A549 (cell line): ENCODE data around the gene WNK4. TPM values are rescaled to one million over a fixed set of nuclear protein-coding genes. Genes with fewer than 3 reads are reported as not detected.

Experiments
- ATAC-seq, 2 experiments: fragments of 200-7000 bp in 1 of 2; fragments of >200 bp in 1 of 2; cut with Nextera tagmentation in 1 of 2; cut with Tn5 transposase in 1 of 2; 3 replicates each; pipeline versions ENCODE4 v1.8.0 to v1.9.1; 2018 to 2020; ENCODE audit warnings: mild to moderate bottlenecking in 1 of 2, moderate library complexity in 1 of 2
- CTCF ChIA-PET: fragments of 300-600 bp; sonication (Branson Sonifier 250); formaldehyde crosslinking; extraction: SDS; loops from one replicate; lab custom pipeline; 2021; ENCODE audit warnings: antibody characterized with exemption, inconsistent platforms; lab: Yijun Ruan, JAX
- POLR2A ChIA-PET: fragments of 350-600 bp; formaldehyde crosslinking; extraction: SDS; loops from one replicate; lab custom pipeline; 2021; ENCODE audit warnings: antibody characterized with exemption, inconsistent platforms; lab: Yijun Ruan, JAX
- DNase-seq, 2 experiments: peaks; one replicate each; pipeline versions ENCODE4 v3.0.0 to v3.0.0-alpha.2; 2011 to 2016; ENCODE audit warnings: low read depth in 1 of 2, low spot score in 1 of 2
- FAIRE-seq: peaks from 2 replicates; lab custom pipeline; 2011; peaks lifted over from hg19 to GRCh38; lab: Jason Lieb, UNC
- H3K27ac ChIP-seq, 2 experiments: fragments of >200 bp; sonication (Bioruptor Twin); formaldehyde crosslinking; 3 replicates each; pipeline ENCODE4 v1.5.1; 2016 to 2017
- H3K4me1 ChIP-seq: fragments of >200 bp; sonication (Bioruptor Twin); formaldehyde crosslinking; 3 replicates; pipeline ENCODE4 v1.6.1; 2016
- H3K4me2 ChIP-seq: fragments of >200 bp; sonication (Bioruptor Twin); formaldehyde crosslinking; 3 replicates; pipeline ENCODE4 v1.6.1; 2016
- H3K4me3 ChIP-seq: fragments of >200 bp; sonication (Bioruptor Twin); formaldehyde crosslinking; 3 replicates; pipeline ENCODE4 v1.5.1; 2016
- H3K9me3 ChIP-seq: fragments of >200 bp; sonication (Bioruptor Twin); formaldehyde crosslinking; 3 replicates; pipeline ENCODE4 v1.6.1; 2016
- CBX2 ChIP-seq: fragments of 200-600 bp; sonication (generic); IDR thresholded peaks from 2 replicates; pipeline ENCODE4 v1.6.1; 2016; ENCODE audit warnings: low read depth, mild to moderate bottlenecking, borderline replicate concordance
- CEBPB ChIP-seq, 2 experiments: fragments of >200 bp in 1 of 2; sonication (Bioruptor Twin) in 1 of 2; formaldehyde crosslinking in 1 of 2; IDR thresholded peaks; 2 replicates each; pipeline ENCODE4 v1.6.1; 2012 to 2016
- CHD4 ChIP-seq: fragments of 200-600 bp; sonication (generic); IDR thresholded peaks from 2 replicates; pipeline ENCODE4 v1.6.1; 2016; ENCODE audit warnings: antibody characterized with exemption, mild to moderate bottlenecking, borderline replicate concordance
- EHMT2 ChIP-seq: fragments of 200-600 bp; sonication (generic); IDR thresholded peaks from 2 replicates; pipeline ENCODE4 v1.6.1; 2016; ENCODE audit warnings: antibody characterized with exemption, low read depth, mild to moderate bottlenecking, moderate library complexity
- EP300 ChIP-seq, 2 experiments: fragments of >200 bp; sonication (Bioruptor Twin); formaldehyde crosslinking; IDR thresholded peaks; 2 replicates in 1 of 2; 3 replicates in 1 of 2; pipeline ENCODE4 v1.6.1; 2016 to 2017
- ESRRA ChIP-seq: fragments of 150-350 bp; IDR thresholded peaks from 2 replicates; pipeline ENCODE4 v1.6.1; 2014; ENCODE audit warnings: mild to moderate bottlenecking, low read length, borderline replicate concordance
- FOSB ChIP-seq: fragments of 250-450 bp; sonication (Bioruptor Pico); IDR thresholded peaks from 2 replicates; pipeline ENCODE4 v1.5.0; 2020; ENCODE audit warnings: mild to moderate bottlenecking, moderate library complexity
- HDAC2 ChIP-seq: fragments of 200-600 bp; sonication (generic); IDR thresholded peaks from 2 replicates; pipeline ENCODE4 v1.6.1; 2016
- HEYL ChIP-seq: fragments of 250-450 bp; sonication (Bioruptor Pico); IDR thresholded peaks from 2 replicates; pipeline ENCODE4 v1.8.0; 2021; ENCODE audit warnings: mild to moderate bottlenecking, moderate library complexity
- HOXB13 ChIP-seq: fragments of 250-450 bp; sonication (Bioruptor Pico); IDR thresholded peaks from 2 replicates; pipeline ENCODE4 v1.5.0; 2020; ENCODE audit warnings: low read depth, mild to moderate bottlenecking, moderate library complexity
- HOXB5 ChIP-seq: fragments of 250-450 bp; sonication (Bioruptor Pico); IDR thresholded peaks from 2 replicates; pipeline ENCODE4 v1.5.0; 2020; ENCODE audit warnings: mild to moderate bottlenecking, moderate library complexity
- JUN ChIP-seq, 2 experiments: fragments of >200 bp; sonication (Bioruptor Twin); formaldehyde crosslinking; IDR thresholded peaks; 2 replicates in 1 of 2; 3 replicates in 1 of 2; pipeline ENCODE4 v1.6.1; 2016 to 2017
- JUNB ChIP-seq: fragments of >200 bp; sonication (Bioruptor Twin); formaldehyde crosslinking; IDR thresholded peaks from 2 replicates; pipeline ENCODE4 v1.6.1; 2016
- KDM1A ChIP-seq: fragments of 200-600 bp; sonication (generic); IDR thresholded peaks from 2 replicates; pipeline ENCODE4 v1.6.1; 2016; ENCODE audit warnings: low read depth, mild to moderate bottlenecking
- MAZ ChIP-seq: fragments of 150-350 bp; IDR thresholded peaks from 2 replicates; pipeline ENCODE4 v1.6.1; 2014; ENCODE audit warnings: antibody characterized with exemption, low read depth, low read length, borderline replicate concordance
- POLR2AphosphoS2 ChIP-seq: conservative IDR thresholded peaks from 2 replicates; pipeline ENCODE4 v1.6.1; 2012; ENCODE audit warnings: low read length, improper control_type of control experiment, inconsistent platforms
- RAD21 ChIP-seq, 2 experiments: fragments of >200 bp in 1 of 2; sonication (Bioruptor Twin) in 1 of 2; formaldehyde crosslinking in 1 of 2; IDR thresholded peaks in 1 of 2; conservative IDR thresholded peaks in 1 of 2; 2 replicates in 1 of 2; 3 replicates in 1 of 2; pipeline ENCODE4 v1.6.1; 2012 to 2018; ENCODE audit warnings: inconsistent platforms in 1 of 2
- RFX5 ChIP-seq: fragments of 450-650 bp; IDR thresholded peaks from 2 replicates; pipeline ENCODE4 v1.7.1; 2014; ENCODE audit warnings: antibody characterized with exemption, mild to moderate bottlenecking, moderate library complexity
- TFCP2L1 ChIP-seq: fragments of 250-450 bp; sonication (Bioruptor Pico); IDR thresholded peaks from 2 replicates; pipeline ENCODE4 v1.5.0; 2021; ENCODE audit warnings: mild to moderate bottlenecking
- TP53 ChIP-seq: fragments of 250-450 bp; sonication (Bioruptor Pico); IDR thresholded peaks from 2 replicates; pipeline ENCODE4 v1.5.0; 2021; ENCODE audit warnings: mild to moderate bottlenecking, moderate library complexity
- ZFP36 ChIP-seq: fragments of 450-650 bp; IDR thresholded peaks from 2 replicates; pipeline ENCODE4 v1.6.1; 2014; ENCODE audit warnings: borderline replicate concordance; ENCODE audit not compliant: partially characterized antibody
- ZNF302 ChIP-seq: fragments of 250-450 bp; sonication (Bioruptor Pico); IDR thresholded peaks from 2 replicates; pipeline ENCODE4 v1.9.0; 2021; ENCODE audit warnings: inconsistent platforms, mild to moderate bottlenecking, moderate library complexity
- ZSCAN20 ChIP-seq: fragments of 250-450 bp; sonication (Bioruptor Pico); IDR thresholded peaks from 2 replicates; pipeline ENCODE4 v1.8.0; 2022; ENCODE audit warnings: mild to moderate bottlenecking, moderate library complexity
- WGBS: methylation state at CpG from one replicate; pipeline ENCODE4 v1.1.6; 2017; ENCODE audit errors: missing lambda C conversion rate; 5-methylcytosine and 5-hydroxymethylcytosine counted together
- polyA plus RNA-seq, 4 experiments: library from polyadenylated mRNA; depleted of rRNA in 3 of 4; stranded (reverse); fragments of >200 nt; fragmentation: RNase III in 1 of 4; extraction: RNeasy Plus Mini Kit Qiagen cat#74134 plus additional on column Dnase treatment in 1 of 4; gene quantifications; 2 replicates in 3 of 4; 3 replicates in 1 of 4; pipeline ENCODE4 v1.2.3, GENCODE V29; 2011 to 2017
- TF ChIP-seq, protein P1 (sequence below): fragments of 250-450 bp; sonication (Bioruptor Pico); IDR thresholded peaks from 2 replicates; pipeline ENCODE4 v1.5.0; 2020; ENCODE audit warnings: low read depth, mild to moderate bottlenecking, moderate library complexity
- TF ChIP-seq, protein P2 (sequence below): IDR thresholded peaks from 2 replicates; pipeline ENCODE4 v1.6.1; 2012
- TF ChIP-seq, protein P3 (sequence below): fragments of 450-650 bp; IDR thresholded peaks from 2 replicates; pipeline ENCODE4 v1.6.1; 2014; ENCODE audit warnings: antibody characterized with exemption
- TF ChIP-seq, protein P4 (sequence below): fragments of >200 bp; sonication (Bioruptor Twin); formaldehyde crosslinking; IDR thresholded peaks from 2 replicates; pipeline ENCODE4 v1.6.1; 2016
- TF ChIP-seq, protein P5 (sequence below): fragments of 250-450 bp; sonication (Bioruptor Pico); IDR thresholded peaks from 2 replicates; pipeline ENCODE4 v1.5.0; 2021; ENCODE audit warnings: mild to moderate bottlenecking, moderate library complexity, borderline replicate concordance

Gene WNK4
- polyA plus RNA-seq, 2 of the 4 experiments (the other 2 are of a cell fraction), result 1.1 to 1.5 TPM

DNA sequence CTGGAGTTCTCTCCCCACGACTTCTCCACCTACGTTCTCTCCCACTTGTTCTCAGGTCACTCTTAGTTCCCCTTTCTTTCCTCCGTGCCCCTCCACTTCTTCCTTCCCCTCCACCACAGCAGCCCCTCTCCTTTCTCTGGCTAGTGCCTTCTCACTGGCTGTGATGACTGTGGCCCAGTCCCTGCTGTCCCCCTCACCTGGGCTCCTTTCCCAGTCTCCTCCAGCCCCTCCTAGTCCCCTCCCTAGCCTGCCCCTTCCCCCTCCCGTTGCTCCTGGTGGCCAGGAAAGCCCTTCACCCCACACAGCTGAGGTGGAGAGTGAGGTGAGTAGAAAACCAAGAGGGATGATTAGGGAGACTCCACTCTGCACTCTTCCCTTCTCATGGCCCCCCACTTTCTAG is 14.7 kb downstream of the WNK4 start:
- no peaks in the 10 kb centered on the region for H3K9me3 ChIP-seq
- no peak overlapping the region for H3K27ac ChIP-seq
- ATAC-seq (no peak), FAIRE-seq (no peak), DNase-seq (no peak)
- WGBS, result 87% methylated on average over 4 of the region's 4 CpGs
- CTCF ChIA-PET, result interaction anchor here (1.5 to 24.6 kb wide), 3 partner anchors 11 to 32 kb away, joined by 4 to 336 read pairs (median 4); partner anchors contain the start of gene BECN1
- H3K4me3 ChIP-seq, result no peak overlapping the region
- no peak for TF ChIP-seq RAD21 (conservative IDR thresholded peaks at IDR 0.05 in 1 of 2, IDR thresholded peaks at IDR 0.05 in 1 of 2)
- TF ChIP-seq CEBPB (IDR thresholded peaks at IDR 0.05), result no peak
- TF ChIP-seq ZFP36, result no peak
- TF ChIP-seq JUNB, result no peak
- TF ChIP-seq, protein P1, sequence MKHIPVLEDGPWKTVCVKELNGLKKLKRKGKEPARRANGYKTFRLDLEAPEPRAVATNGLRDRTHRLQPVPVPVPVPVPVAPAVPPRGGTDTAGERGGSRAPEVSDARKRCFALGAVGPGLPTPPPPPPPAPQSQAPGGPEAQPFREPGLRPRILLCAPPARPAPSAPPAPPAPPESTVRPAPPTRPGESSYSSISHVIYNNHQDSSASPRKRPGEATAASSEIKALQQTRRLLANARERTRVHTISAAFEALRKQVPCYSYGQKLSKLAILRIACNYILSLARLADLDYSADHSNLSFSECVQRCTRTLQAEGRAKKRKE (CRISPR knock-in tag), result no peak
- no peak for TF ChIP-seq HOXB5
- no peak for TF ChIP-seq EHMT2
- no peak for TF ChIP-seq TP53 (CRISPR knock-in tag)
- no peak for TF ChIP-seq RFX5
- no peak for TF ChIP-seq ESRRA
- TF ChIP-seq JUN (IDR thresholded peaks at IDR 0.05), result no peak
- no peak for TF ChIP-seq HEYL
- TF ChIP-seq, protein P2, sequence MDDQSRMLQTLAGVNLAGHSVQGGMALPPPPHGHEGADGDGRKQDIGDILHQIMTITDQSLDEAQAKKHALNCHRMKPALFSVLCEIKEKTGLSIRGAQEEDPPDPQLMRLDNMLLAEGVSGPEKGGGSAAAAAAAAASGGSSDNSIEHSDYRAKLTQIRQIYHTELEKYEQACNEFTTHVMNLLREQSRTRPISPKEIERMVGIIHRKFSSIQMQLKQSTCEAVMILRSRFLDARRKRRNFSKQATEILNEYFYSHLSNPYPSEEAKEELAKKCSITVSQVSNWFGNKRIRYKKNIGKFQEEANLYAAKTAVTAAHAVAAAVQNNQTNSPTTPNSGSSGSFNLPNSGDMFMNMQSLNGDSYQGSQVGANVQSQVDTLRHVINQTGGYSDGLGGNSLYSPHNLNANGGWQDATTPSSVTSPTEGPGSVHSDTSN, result no peak
- no peak for TF ChIP-seq ZNF302
- TF ChIP-seq, protein P3, sequence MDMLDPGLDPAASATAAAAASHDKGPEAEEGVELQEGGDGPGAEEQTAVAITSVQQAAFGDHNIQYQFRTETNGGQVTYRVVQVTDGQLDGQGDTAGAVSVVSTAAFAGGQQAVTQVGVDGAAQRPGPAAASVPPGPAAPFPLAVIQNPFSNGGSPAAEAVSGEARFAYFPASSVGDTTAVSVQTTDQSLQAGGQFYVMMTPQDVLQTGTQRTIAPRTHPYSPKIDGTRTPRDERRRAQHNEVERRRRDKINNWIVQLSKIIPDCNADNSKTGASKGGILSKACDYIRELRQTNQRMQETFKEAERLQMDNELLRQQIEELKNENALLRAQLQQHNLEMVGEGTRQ, result no peak
- TF ChIP-seq HDAC2, result no peak
- TF ChIP-seq EP300 (IDR thresholded peaks at IDR 0.05), result no peak
- TF ChIP-seq POLR2AphosphoS2, result no peak
- TF ChIP-seq, all 56 proteins: peak for 0
- Histone ChIP-seq H3K4me1 (peaks cover 18% of the 10 kb centered on the region), H3K4me2 (no peak overlapping the region)
- POLR2A ChIA-PET, result interaction anchor here (1.8 kb wide), 1 partner anchor 22 kb away, joined by 6 read pairs; the partner anchor contains the start of gene VPS25

DNA sequence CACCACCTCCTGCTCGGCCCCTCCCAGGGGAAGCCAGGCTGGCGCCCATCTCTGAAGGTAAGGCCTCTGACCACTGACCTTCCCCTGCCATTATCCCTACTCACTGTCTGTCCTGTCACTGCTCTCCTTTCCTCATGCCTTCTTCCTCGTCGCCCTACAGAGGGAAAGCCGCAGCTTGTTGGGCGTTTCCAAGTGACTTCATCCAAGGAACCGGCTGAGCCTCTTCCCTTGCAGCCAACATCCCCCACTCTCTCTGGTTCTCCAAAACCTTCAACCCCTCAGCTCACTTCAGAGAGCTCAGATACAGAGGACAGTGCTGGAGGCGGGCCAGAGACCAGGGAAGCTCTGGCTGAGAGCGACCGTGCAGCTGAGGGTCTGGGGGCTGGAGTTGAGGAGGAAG is 15.1 kb downstream of the WNK4 start:
- ATAC-seq, result no peak
- no peak for FAIRE-seq
- WGBS, result 89% methylated on average over 10 of the region's 10 CpGs
- DNase-seq, result no peak
- peaks cover 18% of the 10 kb centered on the region for H3K4me1 ChIP-seq
- H3K4me2 ChIP-seq, result no peak overlapping the region
- ChIA-PET CTCF (interaction anchor here (1.2 to 24.6 kb wide), 4 partner anchors 24 to 217 kb away, joined by 3 to 336 read pairs (median 4); partner anchors contain the start of genes BECN1 and PSMC3IP), POLR2A (interaction anchor here (1.8 kb wide), 1 partner anchor 22 kb away, joined by 6 read pairs; the partner anchor contains the start of gene VPS25)
- no peaks in the 10 kb centered on the region for H3K9me3 ChIP-seq
- no peak overlapping the region for H3K27ac ChIP-seq
- TF ChIP-seq TP53 (CRISPR knock-in tag) (no peak), ZSCAN20 (CRISPR knock-in tag) (no peak), EHMT2 (no peak), ZFP36 (no peak), HEYL (no peak), MAZ (no peak), RAD21 (conservative IDR thresholded peaks at IDR 0.05 in 1 of 2, IDR thresholded peaks at IDR 0.05 in 1 of 2) (no peak), CBX2 (no peak), TFCP2L1 (CRISPR knock-in tag) (no peak), KDM1A (no peak), CHD4 (no peak), FOSB (CRISPR knock-in tag) (no peak), HOXB13 (no peak), POLR2AphosphoS2 (no peak)
- TF ChIP-seq, protein P4, sequence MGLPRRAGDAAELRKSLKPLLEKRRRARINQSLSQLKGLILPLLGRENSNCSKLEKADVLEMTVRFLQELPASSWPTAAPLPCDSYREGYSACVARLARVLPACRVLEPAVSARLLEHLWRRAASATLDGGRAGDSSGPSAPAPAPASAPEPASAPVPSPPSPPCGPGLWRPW, result no peak
- TF ChIP-seq, protein P5, sequence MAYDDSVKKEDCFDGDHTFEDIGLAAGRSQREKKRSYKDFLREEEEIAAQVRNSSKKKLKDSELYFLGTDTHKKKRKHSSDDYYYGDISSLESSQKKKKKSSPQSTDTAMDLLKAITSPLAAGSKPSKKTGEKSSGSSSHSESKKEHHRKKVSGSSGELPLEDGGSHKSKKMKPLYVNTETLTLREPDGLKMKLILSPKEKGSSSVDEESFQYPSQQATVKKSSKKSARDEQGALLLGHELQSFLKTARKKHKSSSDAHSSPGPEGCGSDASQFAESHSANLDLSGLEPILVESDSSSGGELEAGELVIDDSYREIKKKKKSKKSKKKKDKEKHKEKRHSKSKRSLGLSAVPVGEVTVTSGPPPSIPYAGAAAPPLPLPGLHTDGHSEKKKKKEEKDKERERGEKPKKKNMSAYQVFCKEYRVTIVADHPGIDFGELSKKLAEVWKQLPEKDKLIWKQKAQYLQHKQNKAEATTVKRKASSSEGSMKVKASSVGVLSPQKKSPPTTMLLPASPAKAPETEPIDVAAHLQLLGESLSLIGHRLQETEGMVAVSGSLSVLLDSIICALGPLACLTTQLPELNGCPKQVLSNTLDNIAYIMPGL (CRISPR knock-in tag), result no peak
- TF ChIP-seq, protein P1 (CRISPR knock-in tag), result no peak
- TF ChIP-seq, all 56 proteins: peak for 0
- no peak overlapping the region for H3K4me3 ChIP-seq
